Adrenal gland (tissue), 12 donors: ENCODE data around the gene KIF2C. TPM values are rescaled to one million over a fixed set of nuclear protein-coding genes. Genes with fewer than 3 reads are reported as not detected.

Experiments used
- DNase-seq, 7 donors: peaks; one replicate each; pipeline ENCODE4 v3.0.0-alpha.2; 2019 to 2020
- H3K27ac ChIP-seq, 5 donors: fragments of 200-600 bp; sonication (generic) in 4 of 5; 1 replicate in 3 of 5; 2 replicates in 2 of 5; pipeline versions ENCODE4 v1.5.1 to v1.8.0; 2016 to 2020; ENCODE audit warnings: mild to moderate bottlenecking in 1 of 5
- H3K27me3 ChIP-seq: fragments of 200-600 bp; 2 replicates; pipeline ENCODE4 v1.8.0; 2021
- H3K36me3 ChIP-seq, 2 donors: fragments of 200-600 bp; replicated peaks in 1 of 2; 1 replicate in 1 of 2; 2 replicates in 1 of 2; pipeline versions ENCODE4 v1.5.1 to v1.8.0; 2018 to 2022
- H3K4me1 ChIP-seq, 2 donors: fragments of 200-600 bp; replicated peaks in 1 of 2; 1 replicate in 1 of 2; 2 replicates in 1 of 2; pipeline versions ENCODE4 v1.5.1 to v1.8.0; 2018 to 2021
- H3K4me3 ChIP-seq, 4 donors: fragments of 200-600 bp; sonication (generic) in 3 of 4; one replicate each; pipeline ENCODE4 v1.5.1; 2016 to 2018
- H3K9me3 ChIP-seq, 3 donors: fragments of 200-600 bp; sonication (generic) in 1 of 3; replicated peaks in 1 of 3; 1 replicate in 2 of 3; 2 replicates in 1 of 3; pipeline versions ENCODE4 v1.5.1 to v1.8.0; 2016 to 2021
- POLR2A ChIP-seq, 2 donors: fragments of 450-650 bp; IDR thresholded peaks; one replicate each; pipeline ENCODE4 v1.6.1; 2017; ENCODE audit warnings: antibody characterized with exemption in 2 of 2, mild to moderate bottlenecking in 2 of 2, moderate library complexity in 1 of 2
- WGBS, 4 donors: extraction: QIAGEN DNeasy Blood & Tissue Kit in 2 of 4; methylation state at CpG; one replicate each; pipeline versions ENCODE4 v1.1.5 to v1.1.7; 2013 to 2017; 5-methylcytosine and 5-hydroxymethylcytosine counted together
- intact Hi-C, 2 donors: fragments of 100-400 bp; cut with DNase I; formaldehyde crosslinking; loops; one replicate each; pipeline versions ENCODE4 v1.14.1 to v1.15.0; 2022 to 2023
- polyA plus RNA-seq, 3 donors: library from polyadenylated mRNA; stranded (reverse); fragments of 200-250 nt in 2 of 3; fragments of 350-450 nt in 1 of 3; fragmentation: Illumina TruSeq in 1 of 3; extraction: RNeasy Lipid Tissue Mini Kit (QIAGEN cat#74804) in 1 of 3; gene quantifications; one replicate each; pipeline ENCODE4 v1.2.3, GENCODE V29; 2013 to 2014
- total RNA-seq, 9 donors: library from RNA; depleted of rRNA in 4 of 9; stranded (reverse); fragments of >200 nt in 4 of 9; fragments of 120-200 nt in 1 of 9; fragmentation: NEBNext Ultra II Directional in 1 of 9; extraction: Animal tissue kit (Norgen Biotek cat#: 25700) in 1 of 9; gene quantifications; one replicate each; pipeline versions ENCODE4 v1.1.0 to v1.2.4, GENCODE V29; 2013 to 2023
- TF ChIP-seq, protein P1 (sequence below), 6 experiments: fragments of 450-650 bp in 4 of 6; fragments of 200-600 bp in 2 of 6; sonication (generic) in 1 of 6; IDR thresholded peaks; 1 replicate in 5 of 6; 2 replicates in 1 of 6; pipeline versions ENCODE4 v1.5.1 to v1.8.0; 2016 to 2021; ENCODE audit warnings: antibody characterized with exemption in 6 of 6, mild to moderate bottlenecking in 2 of 6, moderate library complexity in 1 of 6
- donor health status: healthy with polysubstance abuse.
- donor health status: Bipolar disorder and iron deficiency.
- donor health status: DM: yes; HTN: yes; CAD: no.
- donor health status: DM: no; HTN: no; CAD: no.
- donor health status: DM: no; HTN: no; CAD: no.
- donor health status: DM: yes; HTN: yes; CAD: no.

Gene KIF2C
- total and polyA plus RNA-seq, 12 donors = 0.26 to 10.4 (median 1.4) TPM

DNA sequence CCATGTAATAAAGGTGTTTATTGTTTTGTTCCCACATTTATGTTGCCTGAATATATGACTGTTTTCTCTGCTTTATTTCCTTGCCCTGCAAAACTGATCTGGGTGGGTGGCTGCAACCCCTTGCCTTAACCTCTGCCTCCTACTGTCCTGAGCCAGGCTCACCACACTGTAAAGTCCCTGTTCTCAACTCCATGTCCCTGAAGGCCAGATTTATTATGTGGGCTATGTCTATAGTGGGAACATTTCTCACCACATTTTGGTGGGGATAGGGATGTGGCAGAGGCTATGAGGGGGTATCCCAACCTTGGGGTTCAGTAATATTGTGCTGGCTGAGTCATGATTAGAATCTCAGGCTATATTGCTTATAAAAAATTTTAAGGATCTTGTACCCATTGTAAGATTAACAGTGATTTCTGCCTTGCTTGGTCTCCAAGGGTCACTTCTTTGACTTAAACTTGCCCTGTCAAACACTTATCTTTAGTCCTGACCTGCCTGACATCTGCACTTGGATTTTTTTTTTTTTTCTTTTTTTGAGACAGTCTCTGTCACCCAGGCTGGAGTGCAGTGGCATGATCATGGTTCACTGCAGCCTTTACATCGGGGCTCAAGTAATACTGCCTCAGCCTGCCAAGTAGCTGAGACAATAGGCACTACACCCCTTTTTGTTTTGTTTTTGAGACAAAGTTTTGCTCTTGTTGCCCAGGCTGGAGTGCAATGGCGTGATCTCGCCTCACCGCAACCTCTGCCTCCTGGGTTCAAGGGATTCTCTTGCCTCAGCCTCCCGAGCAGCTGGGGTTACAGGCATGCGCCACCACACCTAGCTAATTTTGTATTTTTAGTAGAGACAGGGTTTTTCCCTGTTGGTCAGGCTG lies 39.3 kb downstream of the KIF2C start:
- H3K9me3 ChIP-seq = no peaks in the 10 kb centered on the region
- no peak overlapping the region for H3K27ac ChIP-seq
- H3K27me3 ChIP-seq = no peaks in the 10 kb centered on the region
- no peak for DNase-seq
- TF ChIP-seq POLR2A (IDR thresholded peaks at IDR 0.05) = no peak
- TF ChIP-seq, protein P1, sequence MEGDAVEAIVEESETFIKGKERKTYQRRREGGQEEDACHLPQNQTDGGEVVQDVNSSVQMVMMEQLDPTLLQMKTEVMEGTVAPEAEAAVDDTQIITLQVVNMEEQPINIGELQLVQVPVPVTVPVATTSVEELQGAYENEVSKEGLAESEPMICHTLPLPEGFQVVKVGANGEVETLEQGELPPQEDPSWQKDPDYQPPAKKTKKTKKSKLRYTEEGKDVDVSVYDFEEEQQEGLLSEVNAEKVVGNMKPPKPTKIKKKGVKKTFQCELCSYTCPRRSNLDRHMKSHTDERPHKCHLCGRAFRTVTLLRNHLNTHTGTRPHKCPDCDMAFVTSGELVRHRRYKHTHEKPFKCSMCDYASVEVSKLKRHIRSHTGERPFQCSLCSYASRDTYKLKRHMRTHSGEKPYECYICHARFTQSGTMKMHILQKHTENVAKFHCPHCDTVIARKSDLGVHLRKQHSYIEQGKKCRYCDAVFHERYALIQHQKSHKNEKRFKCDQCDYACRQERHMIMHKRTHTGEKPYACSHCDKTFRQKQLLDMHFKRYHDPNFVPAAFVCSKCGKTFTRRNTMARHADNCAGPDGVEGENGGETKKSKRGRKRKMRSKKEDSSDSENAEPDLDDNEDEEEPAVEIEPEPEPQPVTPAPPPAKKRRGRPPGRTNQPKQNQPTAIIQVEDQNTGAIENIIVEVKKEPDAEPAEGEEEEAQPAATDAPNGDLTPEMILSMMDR (IDR thresholded peaks at IDR 0.05) = no peak
- no peak overlapping the region for H3K4me3 ChIP-seq
- intact Hi-C loops = loop anchor here in 1 of 2 donors (5.0 kb wide), 1 partner anchor 37 kb away; no protein-coding TSS in a partner anchor
- H3K4me1 ChIP-seq = peaks cover 26 to 37% of the 10 kb centered on the region in 2 donors
- H3K36me3 ChIP-seq = peaks cover 0 to 48% of the 10 kb centered on the region in 2 donors
- WGBS, 4 donors = 84 to 95% (median 92%) methylated on average over 6 of the region's 6 CpGs

DNA sequence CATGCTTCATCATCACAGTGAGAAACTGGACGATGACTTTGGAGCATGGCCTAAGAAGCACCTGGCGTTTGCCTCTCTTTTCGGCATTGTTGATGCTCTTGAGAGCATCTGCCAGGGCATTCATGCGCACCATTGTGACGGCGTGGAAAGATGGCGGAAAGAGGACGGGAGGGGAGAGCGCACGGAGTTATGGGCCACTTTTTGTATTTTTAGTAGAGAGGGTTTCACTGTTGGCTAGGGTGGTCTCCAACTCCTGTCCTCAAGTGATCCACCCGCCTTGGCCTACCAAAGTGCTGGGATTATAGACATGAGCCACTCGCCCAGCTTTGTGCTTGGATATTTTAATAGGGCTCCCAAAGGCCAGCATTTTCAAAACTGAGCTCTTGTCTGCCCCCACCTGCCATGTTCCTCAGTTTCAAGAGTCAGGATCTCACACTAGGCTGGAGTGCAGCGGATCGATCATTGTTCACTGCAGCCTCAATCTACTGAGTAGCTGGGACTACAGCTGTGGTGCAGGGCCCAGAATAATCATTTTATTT lies 41.0 kb downstream of the KIF2C start:
- DNase-seq = no peak
- peaks cover 28 to 41% of the 10 kb centered on the region in 2 donors for H3K4me1 ChIP-seq
- intact Hi-C loops = loop anchor here in 1 of 2 donors (10.0 kb wide), 1 partner anchor 46 kb away; the partner anchor contains the start of genes KIF2C and RNU5D-1

DNA sequence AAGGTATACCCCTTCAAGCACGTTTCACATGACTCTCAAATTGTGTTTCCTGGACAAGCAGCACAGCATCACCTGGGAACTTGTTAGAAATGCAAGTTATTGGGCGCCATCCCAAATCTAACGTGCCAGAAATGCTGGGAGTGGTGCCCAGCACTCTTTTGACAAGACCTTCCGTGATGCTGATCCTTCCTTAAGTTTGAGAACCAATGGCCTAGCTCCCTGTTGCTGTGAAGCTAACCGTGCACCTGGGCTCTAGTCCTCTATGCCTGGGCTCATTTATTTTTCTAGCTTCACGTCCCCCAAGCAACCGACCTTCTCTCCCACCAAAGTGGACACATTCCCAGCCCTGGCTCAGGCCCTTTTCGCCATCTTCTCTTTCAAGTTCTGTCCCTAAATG lies 44.1 kb downstream of the KIF2C start:
- Histone ChIP-seq H3K4me1 (peaks cover 11 to 28% of the 10 kb centered on the region in 2 donors), H3K4me3 (peak overlapping the region in 2 of 4 donors; percentile 24 to 55), H3K27me3 (no peaks in the 10 kb centered on the region), H3K9me3 (no peaks in the 10 kb centered on the region), H3K27ac (peak overlapping the region in 1 of 5 donors; percentile 1), H3K36me3 (peaks cover 0 to 27% of the 10 kb centered on the region in 2 donors)
- intact Hi-C loops = loop anchor here in 1 of 2 donors (10.0 kb wide), 1 partner anchor 49 kb away; the partner anchor contains the start of genes KIF2C and RNU5D-1
- 45 to 53% (median 48%) methylated on average over 8 of the region's 8 CpGs for WGBS, 4 donors
- TF ChIP-seq POLR2A (IDR thresholded peaks at IDR 0.05) = no peak
- TF ChIP-seq, protein P1 (IDR thresholded peaks at IDR 0.05) = no peak
- DNase-seq = peak in 1 of 7 donors; percentile 56

More for the DNA sequence above, 41.0 kb downstream of the KIF2C start:
- TF ChIP-seq POLR2A (IDR thresholded peaks at IDR 0.05) = no peak
- TF ChIP-seq, protein P1 (IDR thresholded peaks at IDR 0.05) = no peak
- Histone ChIP-seq H3K9me3 (no peaks in the 10 kb centered on the region), H3K27me3 (no peaks in the 10 kb centered on the region), H3K27ac (no peak overlapping the region), H3K4me3 (no peak overlapping the region), H3K36me3 (peaks cover 0 to 48% of the 10 kb centered on the region in 2 donors)
- 93 to 97% (median 94%) methylated on average over 14 of the region's 14 CpGs for WGBS, 4 donors
